Umbilical cord (tissue), 2 donors: ENCODE data around the gene CRHR1. TPM values are rescaled to one million over a fixed set of nuclear protein-coding genes. Genes with fewer than 3 reads are reported as not detected.
A peak's percentile ranks its signal among the peaks of the same experiment; 100 is the strongest.
"Not testable (repeated sequence)": the region's sequence is repeated elsewhere in the genome, so short reads cannot be mapped to it uniquely, and the experiment has no call there.

Source experiments
- DNase-seq: peaks from one replicate; pipeline ENCODE4 v3.0.0-alpha.2; 2015; ENCODE audit warnings: low spot score
- total RNA-seq: library from RNA; depleted of rRNA; stranded (reverse); fragments of >200 nt; gene quantifications from one replicate; pipeline ENCODE4 v1.2.3, GENCODE V29; 2014; ENCODE audit warnings: low replicate concordance; ENCODE audit not compliant: insufficient read depth

Gene CRHR1
- total RNA-seq, 1 donor from 2014 or later = 3.9 TPM

DNA sequence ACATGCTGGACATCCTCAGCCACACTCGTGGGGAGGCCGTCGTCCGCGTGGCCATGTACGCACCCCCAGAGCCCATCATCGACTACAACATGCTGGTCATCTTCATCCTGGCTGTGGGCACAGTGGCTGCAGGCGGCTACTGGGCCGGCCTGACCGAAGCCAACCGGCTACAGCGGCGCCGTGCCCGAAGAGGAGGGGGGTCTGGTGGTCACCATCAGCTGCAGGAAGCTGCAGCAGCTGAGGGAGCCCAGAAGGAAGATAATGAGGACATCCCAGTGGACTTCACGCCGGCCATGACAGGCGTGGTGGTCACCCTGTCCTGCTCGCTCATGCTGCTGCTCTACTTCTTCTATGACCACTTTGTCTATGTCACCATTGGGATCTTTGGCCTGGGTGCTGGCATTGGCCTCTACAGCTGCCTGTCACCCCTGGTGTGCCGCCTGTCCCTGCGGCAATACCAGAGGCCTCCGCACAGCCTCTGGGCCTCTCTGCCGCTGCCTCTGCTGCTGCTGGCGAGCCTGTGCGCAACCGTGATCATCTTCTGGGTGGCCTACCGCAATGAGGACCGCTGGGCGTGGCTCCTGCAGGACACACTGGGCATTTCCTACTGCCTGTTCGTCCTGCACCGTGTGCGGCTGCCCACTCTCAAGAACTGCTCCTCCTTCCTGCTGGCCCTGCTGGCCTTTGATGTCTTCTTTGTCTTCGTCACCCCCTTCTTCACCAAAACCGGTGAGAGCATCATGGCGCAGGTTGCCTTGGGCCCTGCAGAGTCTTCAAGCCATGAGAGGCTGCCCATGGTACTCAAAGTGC, 61.5 kb downstream of the CRHR1 start:
- no peak for DNase-seq

DNA sequence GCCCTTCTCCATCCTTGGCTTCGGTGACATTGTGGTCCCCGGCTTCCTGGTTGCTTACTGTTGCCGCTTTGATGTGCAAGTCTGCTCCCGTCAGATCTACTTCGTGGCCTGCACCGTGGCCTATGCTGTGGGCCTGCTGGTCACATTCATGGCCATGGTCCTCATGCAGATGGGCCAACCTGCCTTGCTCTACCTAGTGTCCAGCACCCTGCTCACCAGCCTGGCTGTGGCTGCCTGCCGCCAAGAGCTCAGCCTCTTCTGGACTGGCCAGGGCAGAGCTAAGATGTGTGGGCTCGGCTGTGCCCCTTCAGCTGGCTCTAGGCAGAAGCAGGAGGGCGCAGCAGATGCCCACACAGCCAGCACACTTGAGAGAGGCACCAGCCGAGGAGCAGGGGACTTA, 62.1 kb downstream of the CRHR1 start:
- DNase-seq = no peak

- DNase-seq = no peak
These were observed 62.5 kb downstream of the CRHR1 start for GRCh38 chr17:45846646-45847045.

- DNase-seq = no peak
These were observed 63.0 kb downstream of the CRHR1 start for GRCh38 chr17:45847101-45847500.

- no peak for DNase-seq
These were observed 63.6 kb downstream of the CRHR1 start for GRCh38 chr17:45847747-45848146.

DNA sequence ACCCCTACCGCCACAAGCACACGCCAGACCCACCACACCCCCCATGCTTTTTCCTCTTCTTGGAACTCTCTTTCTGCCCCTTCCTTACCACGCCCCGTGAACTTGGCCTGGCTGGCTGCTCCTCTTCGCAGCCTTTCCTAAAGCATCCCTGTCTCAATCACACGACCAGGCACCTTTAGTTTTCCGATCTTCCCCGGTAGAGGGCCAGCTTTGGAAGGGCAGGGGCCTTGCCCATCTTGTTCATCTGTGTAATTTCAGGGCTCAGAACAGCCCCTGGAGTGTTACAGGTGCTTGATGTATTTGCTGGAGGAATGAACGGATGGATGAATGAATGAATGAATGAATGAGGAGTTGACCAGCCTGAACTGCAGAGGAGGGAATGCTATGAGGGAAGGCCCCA, 64.3 kb downstream of the CRHR1 start:
- DNase-seq = no peak

DNA sequence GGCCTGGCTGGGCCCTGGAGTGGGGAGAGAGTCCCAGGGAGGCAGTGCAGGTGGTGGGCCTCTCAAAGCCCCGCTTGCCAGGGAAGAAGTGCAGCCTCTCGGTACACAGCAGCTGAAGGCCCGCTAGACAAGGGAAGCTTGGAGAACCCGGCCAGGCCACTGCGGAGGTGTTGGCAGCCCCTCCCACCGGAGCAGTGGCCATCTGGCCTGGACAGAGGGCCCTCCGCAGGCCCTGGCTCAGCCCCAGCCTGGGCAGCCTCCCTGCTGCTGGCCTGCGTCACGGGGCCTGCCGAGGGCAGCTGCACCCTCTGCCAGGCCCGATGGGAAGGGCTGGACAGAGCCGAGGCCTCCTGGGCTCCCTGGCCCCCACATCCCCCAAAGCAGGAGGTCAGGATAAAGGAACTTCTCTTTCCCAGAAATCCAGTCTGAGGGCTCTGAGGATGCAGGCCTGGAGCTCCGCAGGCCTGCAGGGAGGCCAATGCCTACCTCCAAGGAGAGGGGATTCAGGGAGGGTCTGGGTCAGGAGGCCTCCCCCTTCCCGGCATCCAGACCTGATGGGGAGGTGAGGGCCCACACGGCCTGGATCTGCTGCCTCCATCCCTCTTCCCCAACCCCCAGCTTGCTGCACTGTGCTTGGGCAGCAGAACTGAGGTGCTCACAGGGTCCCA, 64.9 kb downstream of the CRHR1 start:
- no peak for DNase-seq

- DNase-seq = no peak
These were observed 65.4 kb downstream of the CRHR1 start for GRCh38 chr17:45849536-45849990.

- DNase-seq = no peak
These were observed 65.9 kb downstream of the CRHR1 start for GRCh38 chr17:45850011-45850410.

DNA sequence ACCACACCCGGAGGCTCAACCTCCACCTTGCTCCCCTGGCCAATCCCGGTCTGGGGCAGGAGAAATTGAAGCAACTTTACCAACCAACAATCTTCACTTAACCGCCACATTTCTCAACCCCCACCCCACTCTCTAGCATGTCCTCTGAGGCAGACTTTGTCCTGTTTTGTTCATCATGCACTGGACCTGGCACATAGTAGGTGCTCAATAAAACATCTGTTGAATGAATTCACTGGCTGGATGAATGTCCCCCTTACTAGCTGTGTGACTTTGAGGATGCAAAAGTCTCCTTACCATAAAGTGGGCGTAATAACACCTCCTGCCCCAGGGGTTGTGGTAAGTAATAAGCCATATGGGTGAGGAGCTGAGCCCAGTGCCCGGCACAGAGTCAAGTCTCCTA, 66.3 kb downstream of the CRHR1 start:
- DNase-seq = no peak

GRCh38 chr17:45851022-45851421, 66.9 kb downstream of the CRHR1 start:
- DNase-seq = no peak

GRCh38 chr17:45851464-45851863, 67.3 kb downstream of the CRHR1 start:
- no peak for DNase-seq

GRCh38 chr17:45851873-45852272, 67.8 kb downstream of the CRHR1 start:
- no peak for DNase-seq

GRCh38 chr17:45852535-45853297, 68.6 kb downstream of the CRHR1 start:
- DNase-seq = peak; percentile 55

- DNase-seq = no peak
These were observed 70.1 kb downstream of the CRHR1 start for GRCh38 chr17:45854209-45854608.

- DNase-seq = no peak
These were observed 71.7 kb downstream of the CRHR1 start for GRCh38 chr17:45855691-45856336.

- peak; percentile 71 for DNase-seq
These were observed 74.0 kb downstream of the CRHR1 start for GRCh38 chr17:45857977-45858708.

- no peak for DNase-seq
These were observed 77.0 kb downstream of the CRHR1 start for GRCh38 chr17:45861165-45861564.

DNA sequence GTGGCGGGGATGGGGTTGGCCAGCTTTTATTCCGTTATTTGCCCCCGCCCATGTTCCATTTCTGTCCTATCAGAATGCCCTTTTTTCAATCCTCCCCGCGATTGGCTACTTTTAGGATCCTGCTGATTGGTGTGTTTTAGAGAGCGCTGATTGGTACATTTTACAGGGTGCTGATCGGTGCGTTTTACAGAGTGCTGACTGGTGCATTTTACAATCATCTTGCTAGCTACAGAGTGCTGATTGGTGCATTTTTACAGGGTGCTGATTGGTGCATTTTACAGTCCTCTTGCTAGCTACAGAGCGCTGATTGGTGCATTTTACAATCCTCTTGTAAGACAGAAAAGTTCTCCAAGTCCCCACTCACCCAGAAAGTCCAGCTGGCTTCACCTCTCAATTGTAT, 78.0 kb downstream of the CRHR1 start:
- DNase-seq = not testable (repeated sequence)

DNA sequence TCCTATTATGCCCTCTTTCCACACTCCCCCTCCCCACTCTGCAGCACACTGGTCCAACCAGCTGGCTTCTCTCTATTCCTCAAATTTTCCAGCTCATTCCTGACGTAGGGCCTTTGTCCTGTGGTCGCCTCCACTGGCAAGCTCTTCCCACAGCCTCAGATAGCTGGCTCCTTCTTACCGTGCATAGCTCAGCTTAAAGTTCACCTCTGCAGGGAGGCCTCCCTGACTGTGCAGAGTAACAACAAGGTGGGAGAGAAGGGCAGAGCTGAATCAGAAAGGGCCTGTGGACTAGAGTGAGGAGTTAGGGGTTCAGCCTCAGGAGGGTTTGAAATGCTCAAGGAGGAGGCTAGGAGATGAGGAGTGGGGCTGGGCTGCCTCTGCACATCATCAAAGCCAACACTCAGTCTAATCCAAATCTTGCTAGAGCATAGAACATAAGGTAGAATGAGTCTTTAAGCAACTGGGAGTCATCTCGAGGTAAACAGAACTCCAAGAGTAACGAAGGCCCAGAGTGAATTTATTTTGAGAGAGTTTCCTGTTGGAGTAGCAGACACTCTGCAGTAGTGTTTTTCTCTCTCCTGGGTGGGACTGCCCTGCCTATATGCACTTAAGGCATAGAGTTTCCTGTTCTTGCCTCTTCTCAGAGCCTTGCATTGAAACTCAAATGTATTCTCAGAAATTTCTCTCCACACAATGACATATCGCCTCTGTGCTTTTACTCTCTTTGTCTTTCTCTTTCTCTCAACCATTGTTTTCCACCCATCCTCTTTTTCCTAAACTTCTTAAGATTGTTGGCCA, 79.9 kb downstream of the CRHR1 start:
- DNase-seq = no peak
